GM23338 (cell line): ENCODE measurements around the gene KNL1. TPM values are rescaled to one million over a fixed set of nuclear protein-coding genes. Genes with fewer than 3 reads are reported as not detected.

Experiments
- ATAC-seq: fragments of 200-7000 bp; cut with Tn5 transposase; 3 replicates; pipeline ENCODE4 v1.9.1; 2020
- DNase-seq: peaks from one replicate; pipeline ENCODE4 v3.0.0-alpha.2; 2015; ENCODE audit warnings: low spot score
- H2AFZ ChIP-seq: fragments of 200-600 bp; sonication (generic); 2 replicates; pipeline ENCODE4 v1.8.0; 2016; ENCODE audit warnings: antibody characterized with exemption, mild to moderate bottlenecking, moderate library complexity
- H3F3A ChIP-seq: fragments of 200-600 bp; sonication (generic); replicated peaks from 2 replicates; pipeline ENCODE4 v1.8.0; 2017; ENCODE audit warnings: antibody characterized with exemption, mixed run types, low read depth
- H3K27ac ChIP-seq: fragments of 200-600 bp; sonication (generic); 2 replicates; pipeline ENCODE4 v1.6.1; 2016; ENCODE audit warnings: low read depth
- H3K27me3 ChIP-seq: fragments of 200-600 bp; sonication (generic); 2 replicates; pipeline ENCODE4 v1.8.0; 2016; ENCODE audit warnings: mild to moderate bottlenecking, mixed run types, moderate library complexity; ENCODE audit not compliant: insufficient read depth
- H3K36me3 ChIP-seq: fragments of 200-600 bp; sonication (generic); 2 replicates; pipeline ENCODE4 v1.8.0; 2016; ENCODE audit warnings: mild to moderate bottlenecking; ENCODE audit not compliant: insufficient read depth
- H3K4me1 ChIP-seq: fragments of 200-600 bp; sonication (generic); 2 replicates; pipeline ENCODE4 v1.8.0; 2016; ENCODE audit warnings: mild to moderate bottlenecking, moderate library complexity; ENCODE audit not compliant: insufficient read depth
- H3K4me2 ChIP-seq: fragments of 200-600 bp; sonication (generic); 2 replicates; pipeline ENCODE4 v1.7.1; 2017; ENCODE audit warnings: mixed run types
- H3K4me3 ChIP-seq: fragments of 200-600 bp; sonication (generic); 2 replicates; pipeline ENCODE4 v1.6.1; 2016; ENCODE audit warnings: mixed run types
- H3K79me2 ChIP-seq: fragments of 200-600 bp; sonication (generic); replicated peaks from 2 replicates; pipeline ENCODE4 v1.8.0; 2017; ENCODE audit warnings: mild to moderate bottlenecking; ENCODE audit not compliant: insufficient read depth
- H3K9me2 ChIP-seq: fragments of 200-600 bp; sonication (generic); 2 replicates; pipeline ENCODE4 v1.8.0; 2017; ENCODE audit not compliant: insufficient read depth
- H4K20me1 ChIP-seq: fragments of 200-600 bp; sonication (generic); replicated peaks from 2 replicates; pipeline ENCODE4 v1.8.0; 2017; ENCODE audit warnings: mild to moderate bottlenecking; ENCODE audit not compliant: insufficient read depth
- H3K27ac Mint-ChIP-seq: 2 replicates; pipeline ENCODE4 v1.8.0; 2020; ENCODE audit warnings: inconsistent platforms, mild to moderate bottlenecking, moderate library complexity, mixed read lengths
- H3K27me3 Mint-ChIP-seq: 3 replicates; pipeline ENCODE4 v1.8.0; 2022; ENCODE audit warnings: low read depth, mild to moderate bottlenecking, moderate library complexity, mixed read lengths, inconsistent platforms; ENCODE audit not compliant: insufficient read depth, poor library complexity
- H3K36me3 Mint-ChIP-seq: 3 replicates; pipeline ENCODE4 v1.8.0; 2021; ENCODE audit warnings: low read depth, mild to moderate bottlenecking, inconsistent platforms, moderate library complexity, mixed read lengths
- H3K4me1 Mint-ChIP-seq: 3 replicates; pipeline ENCODE4 v1.8.0; 2020; ENCODE audit warnings: mild to moderate bottlenecking, inconsistent platforms, mixed read lengths
- H3K4me3 Mint-ChIP-seq: 3 replicates; pipeline ENCODE4 v1.8.0; 2021; ENCODE audit warnings: moderate library complexity, mild to moderate bottlenecking, inconsistent platforms, mixed read lengths
- H3K9me3 Mint-ChIP-seq: 3 replicates; pipeline ENCODE4 v1.8.0; 2020; ENCODE audit warnings: moderate library complexity, mild to moderate bottlenecking, inconsistent platforms, mixed read lengths
- CREB1 ChIP-seq: fragments of 250-450 bp; sonication (Bioruptor Pico); IDR thresholded peaks from 2 replicates; pipeline ENCODE4 v1.5.0; 2020; ENCODE audit warnings: low read depth, mild to moderate bottlenecking, moderate library complexity
- EZH2 ChIP-seq: fragments of 200-600 bp; sonication (generic); IDR thresholded peaks from one replicate; pipeline ENCODE4 v1.8.0; 2017; ENCODE audit warnings: antibody characterized with exemption, mild to moderate bottlenecking, low read depth; ENCODE audit not compliant: unreplicated experiment
- EZH2phosphoT487 ChIP-seq: fragments of 200-600 bp; sonication (generic); IDR thresholded peaks from one replicate; pipeline ENCODE4 v1.8.1; 2018; ENCODE audit warnings: antibody characterized with exemption; ENCODE audit not compliant: unreplicated experiment
- JUNB ChIP-seq: IDR thresholded peaks from one replicate; pipeline ENCODE4 v1.6.1; 2016; ENCODE audit warnings: antibody characterized with exemption; ENCODE audit not compliant: unreplicated experiment
- NANOG ChIP-seq: IDR thresholded peaks from 2 replicates; pipeline ENCODE4 v1.6.1; 2016; ENCODE audit warnings: antibody characterized with exemption, borderline replicate concordance
- POLR2AphosphoS5 ChIP-seq: IDR thresholded peaks from 2 replicates; pipeline ENCODE4 v1.6.1; 2016; ENCODE audit warnings: antibody characterized with exemption, low read depth
- STAT1 ChIP-seq: IDR thresholded peaks from one replicate; pipeline ENCODE4 v1.6.1; 2016; ENCODE audit warnings: antibody characterized with exemption; ENCODE audit not compliant: unreplicated experiment
- ZNF114 ChIP-seq: fragments of 250-450 bp; sonication (Bioruptor Pico); IDR thresholded peaks from 2 replicates; pipeline ENCODE4 v1.5.0; 2020; ENCODE audit warnings: mild to moderate bottlenecking, moderate library complexity
- ZNF331 ChIP-seq: fragments of 250-450 bp; sonication (Bioruptor Pico); IDR thresholded peaks from 2 replicates; pipeline ENCODE4 v1.5.0; 2020; ENCODE audit warnings: low read depth, mild to moderate bottlenecking, moderate library complexity
- polyA plus RNA-seq: library from polyadenylated mRNA; unstranded; fragments of >200 nt; fragmentation: Nextera tagmentation; extraction: Ambion mirVana; gene quantifications from 2 replicates; pipeline ENCODE4 v1.2.1, GENCODE V29; 2016
- total RNA-seq: library from RNA; depleted of rRNA; stranded (reverse); fragments of >200 nt; shearing (Covaris generic); gene quantifications from 2 replicates; pipeline ENCODE4 v1.2.3, GENCODE V29; 2014
- TF ChIP-seq, protein P1 (sequence below): fragments of 250-450 bp; sonication (Bioruptor Pico); IDR thresholded peaks from 2 replicates; pipeline ENCODE4 v1.5.0; 2020; ENCODE audit warnings: mild to moderate bottlenecking, moderate library complexity
- TF ChIP-seq, protein P2 (sequence below): IDR thresholded peaks from one replicate; pipeline ENCODE4 v1.6.1; 2018; ENCODE audit warnings: antibody characterized with exemption; ENCODE audit not compliant: unreplicated experiment
- TF ChIP-seq, protein P3 (sequence below): IDR thresholded peaks from 2 replicates; pipeline ENCODE4 v1.6.1; 2016; ENCODE audit warnings: antibody characterized with exemption
- TF ChIP-seq, protein P4 (sequence below), 2 experiments: fragments of 200-600 bp in 1 of 2; sonication (generic) in 1 of 2; conservative IDR thresholded peaks; 2 replicates each; pipeline versions ENCODE4 v1.5.1 to v1.6.1; 2016 to 2017; ENCODE audit warnings: antibody characterized with exemption in 2 of 2, low read depth in 2 of 2, mild to moderate bottlenecking in 2 of 2, moderate library complexity in 1 of 2

Gene KNL1
- total and polyA plus RNA-seq, 2 experiments from 2014 or later, result 16.7 to 43.2 TPM

DNA sequence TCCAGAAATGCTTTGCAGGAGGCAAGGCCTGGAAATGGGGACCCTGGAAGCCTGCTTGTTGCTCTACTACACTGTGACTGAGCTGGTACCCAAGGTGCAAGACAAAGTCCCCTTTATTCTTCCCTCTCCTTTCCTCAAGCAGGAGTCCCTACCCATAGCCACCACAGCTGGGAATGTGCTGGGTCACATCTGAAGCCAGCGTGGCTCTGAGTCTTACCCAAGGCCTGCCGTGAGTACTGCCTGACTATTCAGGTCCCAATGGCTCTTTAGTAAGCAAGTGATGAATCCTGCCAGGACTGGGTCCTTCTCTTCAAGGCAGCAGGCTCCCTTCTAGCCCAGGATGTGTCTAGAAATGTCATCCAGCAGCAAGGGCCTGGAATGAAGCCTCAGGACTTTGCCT is 91.3 kb downstream of the KNL1 start:
- Mint-ChIP-seq H3K27ac (no peak overlapping the region), H3K9me3 (peaks cover 23% of the 10 kb centered on the region), H3K36me3 (peaks cover 15% of the 10 kb centered on the region), H3K4me3 (no peak overlapping the region), H3K4me1 (peaks cover 17% of the 10 kb centered on the region), H3K27me3 (peaks cover 2% of the 10 kb centered on the region)
- Histone ChIP-seq H4K20me1 (no peaks in the 10 kb centered on the region), H3K79me2 (no peaks in the 10 kb centered on the region), H3K27me3 (no peaks in the 10 kb centered on the region), H3K9me2 (no peaks in the 10 kb centered on the region), H3K4me2 (no peak overlapping the region), H3K4me1 (no peaks in the 10 kb centered on the region), H3F3A (no peaks in the 10 kb centered on the region), H3K4me3 (no peak overlapping the region), H3K27ac (no peak overlapping the region), H2AFZ (no peak overlapping the region), H3K36me3 (no peaks in the 10 kb centered on the region; the same call in 1 of the 2 replicates)
- TF ChIP-seq, protein P1, sequence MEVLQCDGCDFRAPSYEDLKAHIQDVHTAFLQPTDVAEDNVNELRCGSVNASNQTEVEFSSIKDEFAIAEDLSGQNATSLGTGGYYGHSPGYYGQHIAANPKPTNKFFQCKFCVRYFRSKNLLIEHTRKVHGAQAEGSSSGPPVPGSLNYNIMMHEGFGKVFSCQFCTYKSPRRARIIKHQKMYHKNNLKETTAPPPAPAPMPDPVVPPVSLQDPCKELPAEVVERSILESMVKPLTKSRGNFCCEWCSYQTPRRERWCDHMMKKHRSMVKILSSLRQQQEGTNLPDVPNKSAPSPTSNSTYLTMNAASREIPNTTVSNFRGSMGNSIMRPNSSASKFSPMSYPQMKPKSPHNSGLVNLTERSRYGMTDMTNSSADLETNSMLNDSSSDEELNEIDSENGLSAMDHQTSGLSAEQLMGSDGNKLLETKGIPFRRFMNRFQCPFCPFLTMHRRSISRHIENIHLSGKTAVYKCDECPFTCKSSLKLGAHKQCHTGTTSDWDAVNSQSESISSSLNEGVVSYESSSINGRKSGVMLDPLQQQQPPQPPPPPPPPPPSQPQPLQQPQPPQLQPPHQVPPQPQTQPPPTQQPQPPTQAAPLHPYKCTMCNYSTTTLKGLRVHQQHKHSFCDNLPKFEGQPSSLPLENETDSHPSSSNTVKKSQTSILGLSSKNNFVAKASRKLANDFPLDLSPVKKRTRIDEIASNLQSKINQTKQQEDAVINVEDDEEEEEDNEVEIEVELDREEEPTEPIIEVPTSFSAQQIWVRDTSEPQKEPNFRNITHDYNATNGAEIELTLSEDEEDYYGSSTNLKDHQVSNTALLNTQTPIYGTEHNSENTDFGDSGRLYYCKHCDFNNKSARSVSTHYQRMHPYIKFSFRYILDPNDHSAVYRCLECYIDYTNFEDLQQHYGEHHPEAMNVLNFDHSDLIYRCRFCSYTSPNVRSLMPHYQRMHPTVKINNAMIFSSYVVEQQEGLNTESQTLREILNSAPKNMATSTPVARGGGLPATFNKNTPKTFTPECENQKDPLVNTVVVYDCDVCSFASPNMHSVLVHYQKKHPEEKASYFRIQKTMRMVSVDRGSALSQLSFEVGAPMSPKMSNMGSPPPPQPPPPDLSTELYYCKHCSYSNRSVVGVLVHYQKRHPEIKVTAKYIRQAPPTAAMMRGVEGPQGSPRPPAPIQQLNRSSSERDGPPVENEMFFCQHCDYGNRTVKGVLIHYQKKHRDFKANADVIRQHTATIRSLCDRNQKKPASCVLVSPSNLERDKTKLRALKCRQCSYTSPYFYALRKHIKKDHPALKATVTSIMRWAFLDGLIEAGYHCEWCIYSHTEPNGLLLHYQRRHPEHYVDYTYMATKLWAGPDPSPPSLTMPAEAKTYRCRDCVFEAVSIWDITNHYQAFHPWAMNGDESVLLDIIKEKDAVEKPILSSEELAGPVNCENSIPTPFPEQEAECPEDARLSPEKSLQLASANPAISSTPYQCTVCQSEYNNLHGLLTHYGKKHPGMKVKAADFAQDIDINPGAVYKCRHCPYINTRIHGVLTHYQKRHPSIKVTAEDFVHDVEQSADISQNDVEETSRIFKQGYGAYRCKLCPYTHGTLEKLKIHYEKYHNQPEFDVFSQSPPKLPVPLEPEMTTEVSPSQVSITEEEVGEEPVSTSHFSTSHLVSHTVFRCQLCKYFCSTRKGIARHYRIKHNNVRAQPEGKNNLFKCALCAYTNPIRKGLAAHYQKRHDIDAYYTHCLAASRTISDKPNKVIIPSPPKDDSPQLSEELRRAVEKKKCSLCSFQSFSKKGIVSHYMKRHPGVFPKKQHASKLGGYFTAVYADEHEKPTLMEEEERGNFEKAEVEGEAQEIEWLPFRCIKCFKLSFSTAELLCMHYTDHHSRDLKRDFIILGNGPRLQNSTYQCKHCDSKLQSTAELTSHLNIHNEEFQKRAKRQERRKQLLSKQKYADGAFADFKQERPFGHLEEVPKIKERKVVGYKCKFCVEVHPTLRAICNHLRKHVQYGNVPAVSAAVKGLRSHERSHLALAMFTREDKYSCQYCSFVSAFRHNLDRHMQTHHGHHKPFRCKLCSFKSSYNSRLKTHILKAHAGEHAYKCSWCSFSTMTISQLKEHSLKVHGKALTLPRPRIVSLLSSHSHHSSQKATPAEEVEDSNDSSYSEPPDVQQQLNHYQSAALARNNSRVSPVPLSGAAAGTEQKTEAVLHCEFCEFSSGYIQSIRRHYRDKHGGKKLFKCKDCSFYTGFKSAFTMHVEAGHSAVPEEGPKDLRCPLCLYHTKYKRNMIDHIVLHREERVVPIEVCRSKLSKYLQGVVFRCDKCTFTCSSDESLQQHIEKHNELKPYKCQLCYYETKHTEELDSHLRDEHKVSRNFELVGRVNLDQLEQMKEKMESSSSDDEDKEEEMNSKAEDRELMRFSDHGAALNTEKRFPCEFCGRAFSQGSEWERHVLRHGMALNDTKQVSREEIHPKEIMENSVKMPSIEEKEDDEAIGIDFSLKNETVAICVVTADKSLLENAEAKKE (CRISPR knock-in tag), result no peak
- TF ChIP-seq CREB1 (no peak), STAT1 (no peak), JUNB (no peak), ZNF114 (CRISPR knock-in tag) (no peak), EZH2phosphoT487 (no peak), EZH2 (no peak), NANOG (no peak), POLR2AphosphoS5 (no peak), ZNF331 (CRISPR knock-in tag) (no peak)
- TF ChIP-seq, protein P2, sequence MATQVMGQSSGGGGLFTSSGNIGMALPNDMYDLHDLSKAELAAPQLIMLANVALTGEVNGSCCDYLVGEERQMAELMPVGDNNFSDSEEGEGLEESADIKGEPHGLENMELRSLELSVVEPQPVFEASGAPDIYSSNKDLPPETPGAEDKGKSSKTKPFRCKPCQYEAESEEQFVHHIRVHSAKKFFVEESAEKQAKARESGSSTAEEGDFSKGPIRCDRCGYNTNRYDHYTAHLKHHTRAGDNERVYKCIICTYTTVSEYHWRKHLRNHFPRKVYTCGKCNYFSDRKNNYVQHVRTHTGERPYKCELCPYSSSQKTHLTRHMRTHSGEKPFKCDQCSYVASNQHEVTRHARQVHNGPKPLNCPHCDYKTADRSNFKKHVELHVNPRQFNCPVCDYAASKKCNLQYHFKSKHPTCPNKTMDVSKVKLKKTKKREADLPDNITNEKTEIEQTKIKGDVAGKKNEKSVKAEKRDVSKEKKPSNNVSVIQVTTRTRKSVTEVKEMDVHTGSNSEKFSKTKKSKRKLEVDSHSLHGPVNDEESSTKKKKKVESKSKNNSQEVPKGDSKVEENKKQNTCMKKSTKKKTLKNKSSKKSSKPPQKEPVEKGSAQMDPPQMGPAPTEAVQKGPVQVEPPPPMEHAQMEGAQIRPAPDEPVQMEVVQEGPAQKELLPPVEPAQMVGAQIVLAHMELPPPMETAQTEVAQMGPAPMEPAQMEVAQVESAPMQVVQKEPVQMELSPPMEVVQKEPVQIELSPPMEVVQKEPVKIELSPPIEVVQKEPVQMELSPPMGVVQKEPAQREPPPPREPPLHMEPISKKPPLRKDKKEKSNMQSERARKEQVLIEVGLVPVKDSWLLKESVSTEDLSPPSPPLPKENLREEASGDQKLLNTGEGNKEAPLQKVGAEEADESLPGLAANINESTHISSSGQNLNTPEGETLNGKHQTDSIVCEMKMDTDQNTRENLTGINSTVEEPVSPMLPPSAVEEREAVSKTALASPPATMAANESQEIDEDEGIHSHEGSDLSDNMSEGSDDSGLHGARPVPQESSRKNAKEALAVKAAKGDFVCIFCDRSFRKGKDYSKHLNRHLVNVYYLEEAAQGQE, result no peak
- TF ChIP-seq, protein P3, sequence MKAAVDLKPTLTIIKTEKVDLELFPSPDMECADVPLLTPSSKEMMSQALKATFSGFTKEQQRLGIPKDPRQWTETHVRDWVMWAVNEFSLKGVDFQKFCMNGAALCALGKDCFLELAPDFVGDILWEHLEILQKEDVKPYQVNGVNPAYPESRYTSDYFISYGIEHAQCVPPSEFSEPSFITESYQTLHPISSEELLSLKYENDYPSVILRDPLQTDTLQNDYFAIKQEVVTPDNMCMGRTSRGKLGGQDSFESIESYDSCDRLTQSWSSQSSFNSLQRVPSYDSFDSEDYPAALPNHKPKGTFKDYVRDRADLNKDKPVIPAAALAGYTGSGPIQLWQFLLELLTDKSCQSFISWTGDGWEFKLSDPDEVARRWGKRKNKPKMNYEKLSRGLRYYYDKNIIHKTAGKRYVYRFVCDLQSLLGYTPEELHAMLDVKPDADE, result no peak
- TF ChIP-seq, protein P4, sequence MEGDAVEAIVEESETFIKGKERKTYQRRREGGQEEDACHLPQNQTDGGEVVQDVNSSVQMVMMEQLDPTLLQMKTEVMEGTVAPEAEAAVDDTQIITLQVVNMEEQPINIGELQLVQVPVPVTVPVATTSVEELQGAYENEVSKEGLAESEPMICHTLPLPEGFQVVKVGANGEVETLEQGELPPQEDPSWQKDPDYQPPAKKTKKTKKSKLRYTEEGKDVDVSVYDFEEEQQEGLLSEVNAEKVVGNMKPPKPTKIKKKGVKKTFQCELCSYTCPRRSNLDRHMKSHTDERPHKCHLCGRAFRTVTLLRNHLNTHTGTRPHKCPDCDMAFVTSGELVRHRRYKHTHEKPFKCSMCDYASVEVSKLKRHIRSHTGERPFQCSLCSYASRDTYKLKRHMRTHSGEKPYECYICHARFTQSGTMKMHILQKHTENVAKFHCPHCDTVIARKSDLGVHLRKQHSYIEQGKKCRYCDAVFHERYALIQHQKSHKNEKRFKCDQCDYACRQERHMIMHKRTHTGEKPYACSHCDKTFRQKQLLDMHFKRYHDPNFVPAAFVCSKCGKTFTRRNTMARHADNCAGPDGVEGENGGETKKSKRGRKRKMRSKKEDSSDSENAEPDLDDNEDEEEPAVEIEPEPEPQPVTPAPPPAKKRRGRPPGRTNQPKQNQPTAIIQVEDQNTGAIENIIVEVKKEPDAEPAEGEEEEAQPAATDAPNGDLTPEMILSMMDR (conservative IDR thresholded peaks at IDR 0.05; ENCODE audit: low read depth in 2 of 2), result no peak
- DNase-seq, result no peak
- no peak for ATAC-seq
